Measurements from ENCODE around the gene IFT57. TPM values are rescaled to one million over a fixed set of nuclear protein-coding genes. Genes with fewer than 3 reads are reported as not detected.

The IFT57 gene
- total RNA-seq, 1 donor from 2014 or later, result 58.4 TPM

GRCh38 chr3:108184824-108185223, 37.4 kb downstream of the IFT57 start:
- TF ChIP-seq CTCF (conservative IDR thresholded peaks at IDR 0.05; ENCODE audit: low read depth, low read length), result no peak
- no peak for DNase-seq (ENCODE audit: low read depth)
- no peak overlapping the region for H3K4me3 ChIP-seq (ENCODE audit: low read depth, low read length)

- no peak for TF ChIP-seq CTCF (conservative IDR thresholded peaks at IDR 0.05; ENCODE audit: low read depth, low read length)
- no peak for DNase-seq (ENCODE audit: low read depth)
Measured at GRCh38 chr3:108183971-108184370, 38.3 kb downstream of the IFT57 start.

GRCh38 chr3:108183181-108183580, 39.0 kb downstream of the IFT57 start:
- H3K4me3 ChIP-seq (ENCODE audit: low read depth, low read length), result no peak overlapping the region
- TF ChIP-seq CTCF (conservative IDR thresholded peaks at IDR 0.05; ENCODE audit: low read depth, low read length), result no peak
- DNase-seq (ENCODE audit: low read depth), result no peak

More at GRCh38 chr3:108183971-108184370, 38.3 kb downstream of the IFT57 start:
- H3K4me3 ChIP-seq (ENCODE audit: low read depth, low read length), result no peak overlapping the region

GRCh38 chr3:108182339-108182738, 39.9 kb downstream of the IFT57 start:
- TF ChIP-seq CTCF (conservative IDR thresholded peaks at IDR 0.05; ENCODE audit: low read depth, low read length), result no peak
- DNase-seq (ENCODE audit: low read depth), result no peak
- H3K4me3 ChIP-seq (ENCODE audit: low read depth, low read length), result no peak overlapping the region

- TF ChIP-seq CTCF (conservative IDR thresholded peaks at IDR 0.05; ENCODE audit: low read depth, low read length), result no peak
- no peak for DNase-seq (ENCODE audit: low read depth)
- H3K4me3 ChIP-seq (ENCODE audit: low read depth, low read length), result no peak overlapping the region
Measured at GRCh38 chr3:108181172-108181571, 41.1 kb downstream of the IFT57 start.

- H3K4me3 ChIP-seq (ENCODE audit: low read depth, low read length), result no peak overlapping the region
- TF ChIP-seq CTCF (conservative IDR thresholded peaks at IDR 0.05; ENCODE audit: low read depth, low read length), result no peak
- no peak for DNase-seq (ENCODE audit: low read depth)
Measured at GRCh38 chr3:108180194-108180593, 42.0 kb downstream of the IFT57 start.

GRCh38 chr3:108178676-108179075, 43.5 kb downstream of the IFT57 start:
- TF ChIP-seq CTCF (conservative IDR thresholded peaks at IDR 0.05; ENCODE audit: low read depth, low read length), result no peak
- DNase-seq (ENCODE audit: low read depth), result no peak
- no peak overlapping the region for H3K4me3 ChIP-seq (ENCODE audit: low read depth, low read length)
